ENCODE results near the gene CHCHD4.
"Not testable (repeated sequence)": the region's sequence is repeated elsewhere in the genome, so short reads cannot be mapped to it uniquely, and the experiment has no call there.

The CHCHD4 gene

GRCh38 chr3:14133876-14134275 is 9.2 kb upstream of the CHCHD4 start:
- DNase-seq = no peak

- no peak for DNase-seq
These were observed 8.6 kb upstream of the CHCHD4 start for GRCh38 chr3:14133188-14133800.

- no peak for DNase-seq
These were observed 8.0 kb upstream of the CHCHD4 start for GRCh38 chr3:14132689-14133088.

- DNase-seq = no peak
These were observed 7.5 kb upstream of the CHCHD4 start for GRCh38 chr3:14132120-14132519.

GRCh38 chr3:14131134-14131533 is 6.5 kb upstream of the CHCHD4 start:
- no peak for DNase-seq

GRCh38 chr3:14130707-14131106 is 6.0 kb upstream of the CHCHD4 start:
- no peak for DNase-seq

GRCh38 chr3:14130230-14130629 is 5.6 kb upstream of the CHCHD4 start:
- no peak for DNase-seq

- DNase-seq = no peak
These were observed 4.6 kb upstream of the CHCHD4 start for GRCh38 chr3:14129296-14129695.

- DNase-seq = no peak
These were observed 4.1 kb upstream of the CHCHD4 start for GRCh38 chr3:14128724-14129123.

- DNase-seq = no peak
These were observed 3.0 kb upstream of the CHCHD4 start for GRCh38 chr3:14127516-14128161.

GRCh38 chr3:14126887-14127505 is 2.3 kb upstream of the CHCHD4 start:
- DNase-seq = no peak

- DNase-seq = no peak
These were observed 1.6 kb upstream of the CHCHD4 start for GRCh38 chr3:14126017-14126886.

GRCh38 chr3:14125193-14126016 is 735 bp upstream of the CHCHD4 start:
- DNase-seq = peak; percentile 58

- DNase-seq = peak; percentile 39
These were observed 451 bp downstream of the CHCHD4 start for GRCh38 chr3:14124223-14124614.

- no peak for DNase-seq
These were observed 1.1 kb downstream of the CHCHD4 start for GRCh38 chr3:14123308-14124222.

- no peak for DNase-seq
These were observed 2.4 kb downstream of the CHCHD4 start for GRCh38 chr3:14122301-14122700.

GRCh38 chr3:14121859-14122258 is 2.8 kb downstream of the CHCHD4 start:
- no peak for DNase-seq

GRCh38 chr3:14120921-14121448 is 3.7 kb downstream of the CHCHD4 start:
- not testable (repeated sequence) for DNase-seq

GRCh38 chr3:14120111-14120920 is 4.4 kb downstream of the CHCHD4 start:
- no peak for DNase-seq

- no peak for DNase-seq
These were observed 5.0 kb downstream of the CHCHD4 start for GRCh38 chr3:14119651-14120050.
